KMS-11 (cell line): ENCODE measurements around the gene TXNIP.

Experiments used
- H2AFZ ChIP-seq: fragments of 200-600 bp; sonication (generic); 2 replicates; pipeline ENCODE4 v1.6.1; 2016; ENCODE audit warnings: antibody characterized with exemption, mixed run types, low read depth
- H3K27ac ChIP-seq: fragments of 200-600 bp; sonication (generic); 2 replicates; pipeline ENCODE4 v1.6.1; 2016; ENCODE audit warnings: mild to moderate bottlenecking, mixed run types
- H3K27me3 ChIP-seq: fragments of 200-600 bp; sonication (generic); 2 replicates; pipeline ENCODE4 v1.6.1; 2017; ENCODE audit warnings: mild to moderate bottlenecking, low read depth, mixed run types, moderate library complexity; ENCODE audit not compliant: insufficient read depth
- H3K36me3 ChIP-seq: fragments of 200-600 bp; sonication (generic); 2 replicates; pipeline ENCODE4 v1.6.1; 2017; ENCODE audit warnings: mild to moderate bottlenecking, mixed run types; ENCODE audit not compliant: insufficient read depth
- H3K4me1 ChIP-seq: fragments of 200-600 bp; sonication (generic); 2 replicates; pipeline ENCODE4 v1.6.1; 2016; ENCODE audit warnings: mild to moderate bottlenecking, low read depth, mixed run types; ENCODE audit not compliant: poor library complexity, severe bottlenecking
- H3K4me2 ChIP-seq: fragments of 200-600 bp; sonication (generic); 2 replicates; pipeline ENCODE4 v1.7.0; 2016; ENCODE audit warnings: mild to moderate bottlenecking, mixed run types
- H3K4me3 ChIP-seq: fragments of 200-600 bp; sonication (generic); IDR thresholded peaks from 2 replicates; pipeline ENCODE4 v1.6.1; 2017; ENCODE audit warnings: low read depth, low read length, mixed read lengths; ENCODE audit not compliant: insufficient read depth
- H3K79me2 ChIP-seq: fragments of 200-600 bp; sonication (generic); 2 replicates; pipeline ENCODE4 v1.6.1; 2016; ENCODE audit warnings: low read depth, mixed run types; ENCODE audit not compliant: insufficient read depth
- H3K9ac ChIP-seq: fragments of 200-600 bp; sonication (generic); 2 replicates; pipeline ENCODE4 v1.6.1; 2016; ENCODE audit warnings: mild to moderate bottlenecking, mixed run types
- H4K20me1 ChIP-seq: fragments of 200-600 bp; sonication (generic); 2 replicates; pipeline ENCODE4 v1.6.1; 2016; ENCODE audit warnings: mild to moderate bottlenecking, mixed run types; ENCODE audit not compliant: insufficient read depth
- TF ChIP-seq, protein P1 (sequence below): fragments of 200-600 bp; sonication (generic); conservative IDR thresholded peaks from 2 replicates; pipeline ENCODE4 v1.6.1; 2017; ENCODE audit warnings: low read depth, mild to moderate bottlenecking, antibody characterized with exemption, low read length, moderate library complexity, mixed read lengths

Gene TXNIP

DNA sequence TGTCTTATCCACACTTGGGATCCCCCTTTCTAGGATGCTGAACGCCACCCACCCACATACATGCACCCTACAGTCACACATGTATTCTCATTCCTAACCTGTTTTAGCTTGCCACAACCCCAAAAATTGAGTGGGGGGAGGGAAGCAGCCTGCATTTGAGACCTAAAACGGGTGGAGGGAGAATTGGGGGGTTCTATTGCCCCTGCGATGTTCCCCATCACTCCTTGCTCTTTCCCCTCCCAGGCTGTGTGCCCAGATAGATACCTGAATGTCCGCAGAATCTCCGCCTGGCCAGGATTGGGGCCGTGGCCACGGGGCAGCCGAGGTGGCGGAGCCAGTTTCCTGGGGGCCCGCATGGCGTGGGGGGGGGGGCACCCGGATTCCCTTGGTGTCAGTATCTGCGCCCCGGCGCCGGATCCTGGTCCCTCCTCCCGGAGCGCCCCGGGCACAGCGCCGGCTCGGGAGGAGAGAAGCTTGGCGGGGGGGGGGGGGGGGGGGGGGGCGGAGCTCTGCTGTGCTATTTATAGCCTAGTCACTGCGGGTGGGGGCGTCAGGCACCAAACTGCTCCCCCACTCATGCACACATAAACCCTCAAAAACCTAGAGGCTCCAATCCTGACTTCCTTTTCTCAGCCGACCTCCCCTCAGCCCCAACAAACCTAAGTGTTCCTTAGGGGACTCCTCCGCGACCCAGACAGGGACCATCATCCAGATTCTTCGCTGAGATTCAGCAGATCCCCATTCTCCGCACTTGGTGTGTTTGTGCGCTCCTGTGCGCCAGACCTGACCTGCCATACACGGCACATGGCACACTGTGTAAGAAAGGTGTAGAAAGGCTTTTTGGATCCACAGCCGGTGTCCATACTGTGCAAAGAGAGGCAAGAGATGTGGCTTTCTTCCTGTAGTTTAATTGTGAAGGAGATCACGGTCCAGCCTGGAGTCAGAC is 33.9 kb downstream of the TXNIP start:
- H2AFZ ChIP-seq: peak overlapping the region; percentile 8; the same call in 1 of the 2 replicates

DNA sequence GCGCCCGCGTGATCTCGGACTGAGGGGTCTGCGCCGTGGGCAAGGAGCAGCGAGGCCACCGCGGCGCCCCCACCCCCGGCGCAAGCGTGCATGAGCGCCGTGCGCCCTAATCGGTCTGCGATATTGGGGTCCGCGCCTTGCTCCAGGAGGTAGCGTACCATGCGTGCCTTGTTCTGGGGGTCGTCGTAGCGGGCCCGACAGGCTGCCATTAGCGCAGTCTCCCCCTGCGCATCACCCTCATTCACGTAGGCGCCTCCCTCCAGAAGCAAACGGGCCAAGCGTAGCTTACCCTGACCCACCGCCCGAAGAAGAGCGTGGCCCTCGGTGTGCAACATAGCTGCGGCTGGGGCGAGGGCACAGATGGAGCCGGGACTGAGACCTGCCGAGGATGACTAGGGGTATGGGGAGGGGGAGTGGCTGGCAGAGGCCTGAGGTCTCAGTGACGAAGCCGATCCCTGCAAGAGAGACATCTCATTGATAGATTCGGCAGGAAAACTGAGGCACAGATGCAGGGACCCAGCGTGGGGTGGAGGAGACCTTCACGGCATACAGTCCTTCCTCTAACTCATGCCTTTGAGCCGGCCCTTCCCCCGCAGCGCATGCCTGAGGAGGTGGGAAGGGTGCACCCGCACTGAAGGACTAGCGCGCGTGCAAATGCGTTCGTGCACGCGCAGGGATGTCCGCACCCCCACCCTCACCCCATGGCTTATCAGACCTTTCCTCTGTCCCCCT is 34.8 kb downstream of the TXNIP start:
- peaks cover 39% of the 10 kb centered on the region for H3K4me1 ChIP-seq
- H3K36me3 ChIP-seq: no peaks in the 10 kb centered on the region
- H3K27me3 ChIP-seq: no peaks in the 10 kb centered on the region
- H3K9ac ChIP-seq: no peak overlapping the region
- H2AFZ ChIP-seq: peak overlapping the region; percentile 8; the same call in 1 of the 2 replicates
- no peaks in the 10 kb centered on the region for H4K20me1 ChIP-seq
- H3K4me2 ChIP-seq: no peak overlapping the region
- H3K79me2 ChIP-seq: peaks cover 4% of the 10 kb centered on the region; the same call in 1 of the 2 replicates
- H3K4me3 ChIP-seq: no peak overlapping the region
- H3K27ac ChIP-seq: no peak overlapping the region
- TF ChIP-seq, protein P1, sequence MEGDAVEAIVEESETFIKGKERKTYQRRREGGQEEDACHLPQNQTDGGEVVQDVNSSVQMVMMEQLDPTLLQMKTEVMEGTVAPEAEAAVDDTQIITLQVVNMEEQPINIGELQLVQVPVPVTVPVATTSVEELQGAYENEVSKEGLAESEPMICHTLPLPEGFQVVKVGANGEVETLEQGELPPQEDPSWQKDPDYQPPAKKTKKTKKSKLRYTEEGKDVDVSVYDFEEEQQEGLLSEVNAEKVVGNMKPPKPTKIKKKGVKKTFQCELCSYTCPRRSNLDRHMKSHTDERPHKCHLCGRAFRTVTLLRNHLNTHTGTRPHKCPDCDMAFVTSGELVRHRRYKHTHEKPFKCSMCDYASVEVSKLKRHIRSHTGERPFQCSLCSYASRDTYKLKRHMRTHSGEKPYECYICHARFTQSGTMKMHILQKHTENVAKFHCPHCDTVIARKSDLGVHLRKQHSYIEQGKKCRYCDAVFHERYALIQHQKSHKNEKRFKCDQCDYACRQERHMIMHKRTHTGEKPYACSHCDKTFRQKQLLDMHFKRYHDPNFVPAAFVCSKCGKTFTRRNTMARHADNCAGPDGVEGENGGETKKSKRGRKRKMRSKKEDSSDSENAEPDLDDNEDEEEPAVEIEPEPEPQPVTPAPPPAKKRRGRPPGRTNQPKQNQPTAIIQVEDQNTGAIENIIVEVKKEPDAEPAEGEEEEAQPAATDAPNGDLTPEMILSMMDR: no peak

More for the DNA sequence above, 33.9 kb downstream of the TXNIP start:
- Histone ChIP-seq H3K9ac (no peak overlapping the region), H3K27ac (no peak overlapping the region), H3K36me3 (no peaks in the 10 kb centered on the region), H3K4me1 (peaks cover 32% of the 10 kb centered on the region), H3K79me2 (no peaks in the 10 kb centered on the region), H4K20me1 (no peaks in the 10 kb centered on the region), H3K4me2 (no peak overlapping the region), H3K27me3 (no peaks in the 10 kb centered on the region), H3K4me3 (no peak overlapping the region)
- TF ChIP-seq, protein P1: no peak

DNA sequence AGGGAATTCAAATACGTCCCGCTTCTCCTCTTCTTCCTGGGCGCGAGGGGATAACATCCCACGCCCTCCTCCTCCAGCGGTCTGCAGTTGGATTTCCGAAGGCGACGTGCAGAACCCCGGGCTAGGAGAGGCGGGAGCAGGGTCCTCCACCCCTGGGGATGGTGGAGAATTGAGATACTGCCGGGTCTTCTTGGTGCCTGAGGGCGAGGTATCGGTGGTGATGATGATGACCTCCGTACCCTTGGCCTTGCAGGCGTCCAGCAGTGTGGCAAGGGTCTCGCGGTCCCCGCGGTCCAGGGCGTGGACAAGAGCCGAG is 35.3 kb downstream of the TXNIP start:
- Histone ChIP-seq H3K36me3 (no peaks in the 10 kb centered on the region), H3K9ac (no peak overlapping the region), H3K27me3 (no peaks in the 10 kb centered on the region), H3K79me2 (peaks cover 4% of the 10 kb centered on the region; the same call in 1 of the 2 replicates), H3K4me3 (no peak overlapping the region), H3K27ac (no peak overlapping the region), H2AFZ (no peak overlapping the region), H3K4me2 (no peak overlapping the region), H3K4me1 (peaks cover 44% of the 10 kb centered on the region), H4K20me1 (no peaks in the 10 kb centered on the region)
- TF ChIP-seq, protein P1: no peak

DNA sequence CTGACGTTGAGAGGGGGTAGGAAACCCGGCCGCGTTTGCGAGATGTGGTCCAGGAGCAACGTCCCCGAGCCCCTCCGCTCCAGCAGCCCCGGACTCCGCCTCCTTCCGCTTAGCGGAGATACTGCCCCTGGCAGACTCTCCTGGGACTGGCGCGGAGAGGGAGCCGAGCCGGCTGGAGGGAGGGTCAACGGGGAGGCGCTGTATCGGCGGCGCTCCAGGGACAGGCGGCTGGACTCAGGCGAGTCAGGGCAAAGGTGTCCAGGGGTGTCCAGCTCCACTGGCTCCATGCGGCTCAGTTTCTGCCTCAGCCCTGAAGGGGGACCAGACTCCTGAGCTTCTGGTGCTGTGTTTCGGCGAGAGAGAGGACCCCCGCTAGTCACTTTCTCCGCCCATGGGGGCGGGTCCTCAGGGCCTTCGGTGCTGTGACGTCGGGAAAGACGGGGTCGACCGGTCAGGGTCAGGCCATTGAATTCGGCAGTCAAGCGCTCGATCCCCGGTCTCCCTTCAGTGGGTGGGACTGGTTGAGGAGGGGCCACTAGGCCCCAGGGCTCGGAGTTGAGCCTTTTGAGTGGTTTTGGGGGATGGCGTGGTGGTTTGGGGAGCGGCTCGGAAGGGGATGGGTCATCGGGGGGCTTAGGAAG is 35.8 kb downstream of the TXNIP start:
- Histone ChIP-seq H3K27ac (no peak overlapping the region), H3K27me3 (no peaks in the 10 kb centered on the region), H3K4me3 (no peak overlapping the region), H3K4me2 (no peak overlapping the region), H3K9ac (no peak overlapping the region), H3K36me3 (no peaks in the 10 kb centered on the region), H4K20me1 (no peaks in the 10 kb centered on the region), H3K4me1 (peaks cover 46% of the 10 kb centered on the region), H2AFZ (no peak overlapping the region), H3K79me2 (peaks cover 4% of the 10 kb centered on the region; the same call in 1 of the 2 replicates)
- TF ChIP-seq, protein P1: no peak
